K562 (cell line): ENCODE measurements around the gene SCUBE2. TPM values are rescaled to one million over a fixed set of nuclear protein-coding genes. Genes with fewer than 3 reads are reported as not detected.

Source experiments
- ATAC-seq: fragments of 200-7000 bp; cut with Tn5 transposase; 3 replicates; pipeline ENCODE4 v1.9.1; 2020; ENCODE audit warnings: moderate library complexity
- BruUV-seq: library from RNA; stranded (reverse); fragments of 400-500 nt; replicated peaks from 2 replicates; lab custom pipeline; 2021; lab: Mats Ljungman, UMichigan
- CTCF ChIA-PET: fragments of 300-600 bp; formaldehyde crosslinking; extraction: SDS; loops from one replicate; lab custom pipeline; 2021; ENCODE audit warnings: low intra/inter-chr PET ratio; lab: Yijun Ruan, JAX
- POLR2A ChIA-PET: fragments of 300-600, 350-650 bp; sonication (Branson Sonifier 250); formaldehyde crosslinking; extraction: SDS; loops from one replicate; lab custom pipeline; 2021; ENCODE audit warnings: antibody characterized with exemption, inconsistent platforms; lab: Yijun Ruan, JAX
- DNase-seq, 4 experiments: peaks; one replicate each; pipeline versions ENCODE4 v3.0.0 to v3.0.0-alpha.2; 2011 to 2018; ENCODE audit warnings: low spot score in 3 of 4, mixed read lengths in 3 of 4; ENCODE audit errors: extremely low read depth in 1 of 4
- FAIRE-seq: peaks from 2 replicates; lab custom pipeline; 2011; peaks lifted over from hg19 to GRCh38; lab: Jason Lieb, UNC
- H2AFZ ChIP-seq: 2 replicates; pipeline ENCODE4 v1.6.0; 2011; ENCODE audit warnings: low read depth, low read length, control low read depth, inconsistent platforms
- H3K27ac ChIP-seq: fragments of 200-600 bp; 3 replicates; pipeline ENCODE4 v1.8.0; 2011; ENCODE audit warnings: low read depth, mild to moderate bottlenecking, control low read depth, inconsistent platforms, low read length, moderate library complexity, mixed read lengths; ENCODE audit errors: extremely low read depth
- H3K27me3 ChIP-seq, 2 experiments: fragments of 300-600 bp in 1 of 2; 2 replicates in 1 of 2; 3 replicates in 1 of 2; pipeline versions ENCODE4 v1.6.0 to v1.8.0; 2011; ENCODE audit warnings: inconsistent platforms in 2 of 2, low read length in 2 of 2, mild to moderate bottlenecking in 1 of 2, mixed read lengths in 1 of 2, moderate library complexity in 1 of 2; ENCODE audit not compliant: control insufficient read depth in 2 of 2, insufficient read depth in 2 of 2
- H3K36me3 ChIP-seq: fragments of 300-600 bp; 3 replicates; pipeline ENCODE4 v1.8.0; 2011; ENCODE audit warnings: mild to moderate bottlenecking, low read length, inconsistent platforms; ENCODE audit not compliant: control insufficient read depth, insufficient read depth
- H3K4me1 ChIP-seq, 2 experiments: fragments of 200-600 bp in 1 of 2; replicated peaks in 1 of 2; 2 replicates in 1 of 2; 3 replicates in 1 of 2; pipeline versions ENCODE4 v1.5.1 to v1.8.0; 2011; ENCODE audit warnings: inconsistent platforms in 2 of 2, low read length in 2 of 2, mild to moderate bottlenecking in 1 of 2, mixed read lengths in 1 of 2, moderate library complexity in 1 of 2; ENCODE audit not compliant: control insufficient read depth in 2 of 2, insufficient read depth in 2 of 2
- H3K4me2 ChIP-seq: 2 replicates; pipeline ENCODE4 v1.6.1; 2011; ENCODE audit warnings: low read length, control low read depth, inconsistent platforms, mixed read lengths; ENCODE audit not compliant: insufficient read depth
- H3K4me3 ChIP-seq: fragments of 200-600 bp; sonication (generic), shearing (Covaris generic); 2 replicates; pipeline ENCODE4 v1.5.1; 2016; ENCODE audit warnings: control low read depth, inconsistent platforms
- H3K79me2 ChIP-seq: fragments of 200-600 bp; 3 replicates; pipeline ENCODE4 v1.8.0; 2011; ENCODE audit warnings: low read length, inconsistent platforms; ENCODE audit not compliant: control insufficient read depth, insufficient read depth
- H3K9ac ChIP-seq, 2 experiments: 2 replicates each; pipeline versions ENCODE4 v1.6.0 to v1.6.1; 2011; ENCODE audit warnings: low read depth in 2 of 2, low read length in 2 of 2, control low read depth in 1 of 2, inconsistent platforms in 1 of 2, mild to moderate bottlenecking in 1 of 2, mixed read lengths in 1 of 2; ENCODE audit not compliant: insufficient read depth in 1 of 2
- H3K9me1 ChIP-seq: one replicate; pipeline ENCODE4 v1.6.0; 2011; ENCODE audit warnings: inconsistent platforms, mild to moderate bottlenecking, low read length, moderate library complexity; ENCODE audit not compliant: control insufficient read depth, insufficient read depth
- H3K9me3 ChIP-seq: replicated peaks from 2 replicates; pipeline ENCODE4 v1.5.1; 2011; ENCODE audit warnings: low read depth, low read length, inconsistent platforms; ENCODE audit not compliant: control insufficient read depth, insufficient read depth
- H4K20me1 ChIP-seq: replicated peaks from 2 replicates; pipeline ENCODE4 v1.6.1; 2011; ENCODE audit warnings: low read length, inconsistent platforms, mixed read lengths; ENCODE audit not compliant: control insufficient read depth, insufficient read depth
- BRCA1 ChIP-seq, 2 experiments: fragments of 450-650 bp in 1 of 2; sonication (generic) in 1 of 2; formaldehyde crosslinking in 1 of 2; IDR thresholded peaks; 2 replicates each; pipeline versions ENCODE4 v1.5.0 to v1.6.1; 2017 to 2020; ENCODE audit warnings: mild to moderate bottlenecking in 1 of 2, missing genetic modification reagents in 1 of 2
- DNMT1 ChIP-seq: fragments of 450-650 bp; IDR thresholded peaks from 2 replicates; pipeline ENCODE4 v1.6.1; 2016; ENCODE audit warnings: antibody characterized with exemption, mild to moderate bottlenecking
- GTF2A2 ChIP-seq: IDR thresholded peaks from 2 replicates; pipeline ENCODE4 v1.6.1; 2016; ENCODE audit warnings: mild to moderate bottlenecking, missing genetic modification characterization, missing compliant biosample characterization
- MYNN ChIP-seq, 2 experiments: sonication (generic); formaldehyde crosslinking in 1 of 2; IDR thresholded peaks; 2 replicates each; pipeline versions ENCODE4 v1.5.0 to v1.6.1; 2016 to 2020; ENCODE audit warnings: antibody characterized with exemption in 1 of 2, missing genetic modification reagents in 1 of 2
- PATZ1 ChIP-seq: fragments of 250-450 bp; sonication (Bioruptor Pico); IDR thresholded peaks from 2 replicates; pipeline ENCODE4 v1.5.0; 2020; ENCODE audit warnings: mild to moderate bottlenecking, borderline replicate concordance
- PPARD ChIP-seq: fragments of 250-450 bp; sonication (Bioruptor Pico); IDR thresholded peaks from 2 replicates; pipeline ENCODE4 v1.8.0; 2022; ENCODE audit warnings: inconsistent platforms, mild to moderate bottlenecking, moderate library complexity
- SIN3A ChIP-seq, 2 experiments: fragments of 150-350 bp in 1 of 2; IDR thresholded peaks; 2 replicates each; pipeline ENCODE4 v1.6.1; 2011 to 2016; ENCODE audit warnings: borderline replicate concordance in 2 of 2, low read depth in 2 of 2, low read length in 2 of 2, mild to moderate bottlenecking in 2 of 2, moderate library complexity in 2 of 2; ENCODE audit not compliant: control insufficient read depth in 1 of 2
- SUPT5H ChIP-seq: fragments of 450-650 bp; IDR thresholded peaks from 2 replicates; pipeline ENCODE4 v1.6.1; 2016
- THRA ChIP-seq: fragments of 450-650 bp; IDR thresholded peaks from 2 replicates; pipeline ENCODE4 v1.6.1; 2017; ENCODE audit warnings: mild to moderate bottlenecking, moderate library complexity
- ZNF518B ChIP-seq: fragments of 250-450 bp; sonication (Bioruptor Pico); IDR thresholded peaks from 2 replicates; pipeline ENCODE4 v1.5.0; 2021; ENCODE audit warnings: mild to moderate bottlenecking, moderate library complexity
- WGBS: fragments of 100-300 bp; shearing (Covaris generic); methylation state at CpG from one replicate; pipeline ENCODE4 v1.1.6; 2016; ENCODE audit warnings: low coverage, mixed read lengths; ENCODE audit not compliant: insufficient coverage; ENCODE audit errors: missing lambda C conversion rate; 5-methylcytosine and 5-hydroxymethylcytosine counted together
- in situ Hi-C: fragments of 300-500 bp; cut with MboI; formaldehyde crosslinking; loops from 4 replicates; pipeline ENCODE4 v1.15.0; 2018; ENCODE audit warnings: inconsistent platforms, mixed read lengths
- intact Hi-C: fragments of 100-400 bp; cut with micrococcal nuclease; formaldehyde crosslinking; loops from 2 replicates; pipeline ENCODE4 v1.14.2; 2022
- polyA plus RNA-seq, 8 experiments: library from polyadenylated mRNA; depleted of rRNA in 4 of 8; stranded (reverse) in 5 of 8; unstranded in 3 of 8; fragments of >200 nt; fragmentation: Nextera tagmentation in 2 of 8; fragmentation: Illumina TruSeq in 1 of 8; extraction: Ambion mirVana in 2 of 8; extraction: Trizol in 1 of 8; gene quantifications; 2 replicates each; pipeline versions ENCODE4 v1.2.1 to v1.2.3, GENCODE V29; 2011 to 2014; ENCODE audit warnings: inconsistent platforms in 1 of 8, missing spikeins in 1 of 8
- total RNA-seq, 7 experiments: library from RNA; depleted of rRNA in 6 of 7; stranded (reverse); fragments of >200 nt in 6 of 7; fragmentation: Illumina TruSeq in 2 of 7; extraction: Trizol in 2 of 7; gene quantifications; 2 replicates each; pipeline versions ENCODE4 v1.2.1 to v1.2.3, GENCODE V29; 2011 to 2021; ENCODE audit warnings: low replicate concordance in 1 of 7
- TF ChIP-seq, protein P1 (sequence below): fragments of 250-450 bp; sonication (Bioruptor Pico); IDR thresholded peaks from 2 replicates; pipeline ENCODE4 v1.5.0; 2020; ENCODE audit warnings: mild to moderate bottlenecking

The SCUBE2 gene
- total and polyA plus RNA-seq, 9 of the 15 experiments (the other 6 are each of a cell fraction or from before 2014, with no cell fraction given) = 0.06 to 0.40 (median 0.07) TPM; not detected in 6

GRCh38 chr11:9019861-9020260 is 71.5 kb downstream of the SCUBE2 start (continued):
- TF ChIP-seq SIN3A (IDR thresholded peaks at IDR 0.05; ENCODE audit: borderline replicate concordance in 2 of 2, control insufficient read depth in 1 of 2, low read depth in 2 of 2, low read length in 2 of 2) (no peak), THRA (no peak)

DNA sequence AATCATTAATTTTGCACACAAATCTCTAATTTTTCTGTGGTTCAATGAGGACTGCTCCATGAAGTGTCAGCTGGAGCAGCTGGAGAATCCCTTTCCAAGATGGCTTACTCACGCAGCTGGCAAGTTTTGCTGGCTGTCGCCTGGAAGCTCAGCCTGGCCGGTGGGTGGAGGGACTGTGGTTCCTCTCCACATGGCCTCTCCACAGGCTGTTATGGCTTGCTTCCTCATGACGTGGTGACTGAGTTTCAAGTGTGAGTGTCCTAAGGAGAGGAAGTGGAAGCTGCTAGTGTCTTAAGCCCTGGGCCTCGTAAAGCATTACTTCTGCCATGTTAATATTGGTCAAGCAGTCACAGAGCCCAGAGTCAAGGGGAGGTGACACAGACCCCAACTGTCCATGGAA is 73.6 kb downstream of the SCUBE2 start:
- 0 out of 2 replicates have a peak overlapping the region, but pooled peaks have one; percentile 29 for H2AFZ ChIP-seq
- TF ChIP-seq PATZ1 (CRISPR knock-in tag) = no peak
- no peak for TF ChIP-seq DNMT1
- no peak for TF ChIP-seq BRCA1 (IDR thresholded peaks at IDR 0.05)
- TF ChIP-seq BRCA1 (CRISPR knock-in tag; IDR thresholded peaks at IDR 0.05) = no peak
- no peak for TF ChIP-seq ZNF518B (CRISPR knock-in tag)
- TF ChIP-seq, protein P1, sequence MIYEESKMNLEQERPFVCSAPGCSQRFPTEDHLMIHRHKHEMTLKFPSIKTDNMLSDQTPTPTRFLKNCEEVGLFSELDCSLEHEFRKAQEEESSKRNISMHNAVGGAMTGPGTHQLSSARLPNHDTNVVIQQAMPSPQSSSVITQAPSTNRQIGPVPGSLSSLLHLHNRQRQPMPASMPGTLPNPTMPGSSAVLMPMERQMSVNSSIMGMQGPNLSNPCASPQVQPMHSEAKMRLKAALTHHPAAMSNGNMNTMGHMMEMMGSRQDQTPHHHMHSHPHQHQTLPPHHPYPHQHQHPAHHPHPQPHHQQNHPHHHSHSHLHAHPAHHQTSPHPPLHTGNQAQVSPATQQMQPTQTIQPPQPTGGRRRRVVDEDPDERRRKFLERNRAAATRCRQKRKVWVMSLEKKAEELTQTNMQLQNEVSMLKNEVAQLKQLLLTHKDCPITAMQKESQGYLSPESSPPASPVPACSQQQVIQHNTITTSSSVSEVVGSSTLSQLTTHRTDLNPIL = no peak
- TF ChIP-seq GTF2A2 (tag) = no peak
- TF ChIP-seq SUPT5H = no peak
- no peak for TF ChIP-seq MYNN (IDR thresholded peaks at IDR 0.05)
- TF ChIP-seq MYNN (CRISPR knock-in tag; IDR thresholded peaks at IDR 0.05) = no peak
- TF ChIP-seq PPARD (CRISPR knock-in tag) = no peak

More for the DNA sequence above, 73.6 kb downstream of the SCUBE2 start:
- WGBS = 8% methylated on average over 5 of the region's 5 CpGs
- Histone ChIP-seq H3K27me3 (peaks cover 6 to 40% of the 10 kb centered on the region in 2 experiments; a peak in 4 of 5 replicates), H3K9me1 (no peaks in the 10 kb centered on the region), H3K9ac (no peak overlapping the region), H3K79me2 (no peaks in the 10 kb centered on the region), H3K9me3 (peaks cover 4% of the 10 kb centered on the region; the same call in 1 of the 2 replicates), H3K4me2 (no peak overlapping the region), H3K27ac (no peak overlapping the region), H3K36me3 (no peaks in the 10 kb centered on the region), H3K4me3 (no peak overlapping the region), H4K20me1 (no peaks in the 10 kb centered on the region), H3K4me1 (no peaks in the 10 kb centered on the region; a peak in 2 of 5 replicates)
- in situ Hi-C loops (loop anchor here (10.0 kb wide), 1 partner anchor 117 kb away; no protein-coding TSS in a partner anchor), intact Hi-C loops (loop anchor here (5.0 kb wide), 1 partner anchor 45 kb away; no protein-coding TSS in a partner anchor)
- DNase-seq (no peak), ATAC-seq (no peak), FAIRE-seq (no peak)
- CTCF ChIA-PET = interaction anchor here (1.5 kb wide), 1 partner anchor 115 kb away, joined by 3 read pairs; no protein-coding TSS in a partner anchor
- no TSS peak for BruUV-seq
- POLR2A ChIA-PET = interaction anchor here (0.5 to 3.4 kb wide), 2 partner anchors 15 to 946 kb away, joined by 3 to 17 read pairs; partner anchors contain the start of gene NRIP3
